Ovary (tissue), 9 donors: ENCODE results near the gene TRIP12. TPM values are rescaled to one million over a fixed set of nuclear protein-coding genes. Genes with fewer than 3 reads are reported as not detected.

Experiments
- DNase-seq, 5 donors: peaks; one replicate each; pipeline ENCODE4 v3.0.0-alpha.2; 2019 to 2020
- H3K27ac ChIP-seq, 2 donors: fragments of 200-600 bp; one replicate each; pipeline versions ENCODE4 v1.5.1 to v1.8.0; 2019 to 2022
- H3K27me3 ChIP-seq: fragments of 200-600 bp; one replicate; pipeline ENCODE4 v1.8.0; 2022
- H3K36me3 ChIP-seq: fragments of 200-600 bp; sonication (generic); one replicate; pipeline ENCODE4 v1.5.1; 2019
- H3K4me1 ChIP-seq: one replicate; pipeline ENCODE4 v1.8.1; 2013; ENCODE audit warnings: mild to moderate bottlenecking, moderate library complexity; ENCODE audit not compliant: insufficient read depth
- H3K4me3 ChIP-seq: fragments of 200-600 bp; sonication (generic); one replicate; pipeline ENCODE4 v1.5.1; 2017
- H3K9me3 ChIP-seq, 2 donors: fragments of 200-600 bp in 1 of 2; sonication (generic) in 1 of 2; one replicate each; pipeline versions ENCODE4 v1.5.1 to v1.8.1; 2013 to 2019; ENCODE audit warnings: mild to moderate bottlenecking in 1 of 2, moderate library complexity in 1 of 2
- EP300 ChIP-seq: sonication (generic); formaldehyde crosslinking; IDR thresholded peaks from one replicate; pipeline ENCODE4 v1.6.1; 2017; ENCODE audit warnings: antibody characterized with exemption
- POLR2A ChIP-seq: fragments of 450-650 bp; IDR thresholded peaks from one replicate; pipeline ENCODE4 v1.6.1; 2017; ENCODE audit warnings: antibody characterized with exemption, mild to moderate bottlenecking, moderate library complexity
- WGBS, 3 donors: extraction: QIAGEN DNeasy Blood & Tissue Kit in 1 of 3; methylation state at CpG; one replicate each; pipeline versions ENCODE4 v1.1.5 to v1.1.7; 2013 to 2017; 5-methylcytosine and 5-hydroxymethylcytosine counted together
- intact Hi-C, 4 donors: fragments of 100-400 bp; cut with DNase I; formaldehyde crosslinking; loops; one replicate each; pipeline versions ENCODE4 v1.11.0 to v1.15.1; 2022 to 2023
- polyA plus RNA-seq, 2 donors: library from polyadenylated mRNA; stranded (reverse); fragments of 200-250 nt in 1 of 2; fragments of 350-450 nt in 1 of 2; fragmentation: Illumina TruSeq in 1 of 2; extraction: RNeasy Lipid Tissue Mini Kit (QIAGEN cat#74804) in 1 of 2; gene quantifications; one replicate each; pipeline ENCODE4 v1.2.3, GENCODE V29; 2013 to 2014
- total RNA-seq, 7 donors: library from RNA; depleted of rRNA in 2 of 7; stranded (reverse); fragments of >200 nt in 2 of 7; fragmentation: NEBNext Ultra II Directional in 3 of 7; extraction: Animal tissue kit (Norgen Biotek cat#: 25700) in 3 of 7; gene quantifications; one replicate each; pipeline versions ENCODE4 v1.1.0 to v1.2.4, GENCODE V29; 2016 to 2023
- TF ChIP-seq, protein P1 (sequence below), 3 donors: fragments of 450-650 bp in 2 of 3; fragments of 200-600 bp in 1 of 3; IDR thresholded peaks; one replicate each; pipeline versions ENCODE4 v1.5.1 to v1.8.0; 2016 to 2022; ENCODE audit warnings: antibody characterized with exemption in 3 of 3, mild to moderate bottlenecking in 1 of 3
- donor health status: DM: no; HTN: no; CAD: no; lungs with moderate emphysema.
- donor health status: DM: no; HTN: no; CAD: no.
- donor health status: Bipolar disorder and iron deficiency.
- donor health status: DM: yes; HTN: yes; CAD: no.
- donor health status: DM: no; HTN: no; CAD: no.
- donor health status: DM: yes; HTN: yes; CAD: no.

Gene TRIP12
- total and polyA plus RNA-seq, 9 donors, result 30.4 to 221 (median 178) TPM

DNA sequence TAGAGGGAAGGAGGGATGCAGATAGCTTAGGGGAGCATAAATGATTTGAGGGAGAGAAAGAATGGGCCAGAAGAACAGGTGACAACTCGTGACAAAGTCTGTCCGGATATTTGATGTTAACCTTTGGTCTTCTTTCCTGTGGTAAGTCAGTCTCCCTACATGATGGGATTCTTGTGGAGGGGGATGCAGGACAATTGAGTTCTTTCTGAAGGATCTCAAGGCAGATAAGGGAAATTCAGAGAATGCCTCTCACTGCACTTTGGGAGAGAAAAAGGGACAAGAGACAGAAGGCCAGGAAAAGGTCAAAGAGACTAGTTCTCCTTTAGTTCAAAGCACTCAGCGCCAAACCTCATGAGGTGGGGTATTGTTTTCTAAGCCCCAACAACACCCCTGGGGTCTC is 34.7 kb upstream of the TRIP12 start:
- Histone ChIP-seq H3K36me3 (no peaks in the 10 kb centered on the region), H3K4me3 (no peak overlapping the region), H3K27me3 (no peaks in the 10 kb centered on the region), H3K27ac (no peak overlapping the region), H3K9me3 (no peaks in the 10 kb centered on the region), H3K4me1 (no peaks in the 10 kb centered on the region)
- intact Hi-C loops, result no loop called here
- no peak for DNase-seq
- WGBS, 3 donors, result 89 to 92% (median 91%) methylated on average over 3 of the region's 3 CpGs
- TF ChIP-seq, protein P1, sequence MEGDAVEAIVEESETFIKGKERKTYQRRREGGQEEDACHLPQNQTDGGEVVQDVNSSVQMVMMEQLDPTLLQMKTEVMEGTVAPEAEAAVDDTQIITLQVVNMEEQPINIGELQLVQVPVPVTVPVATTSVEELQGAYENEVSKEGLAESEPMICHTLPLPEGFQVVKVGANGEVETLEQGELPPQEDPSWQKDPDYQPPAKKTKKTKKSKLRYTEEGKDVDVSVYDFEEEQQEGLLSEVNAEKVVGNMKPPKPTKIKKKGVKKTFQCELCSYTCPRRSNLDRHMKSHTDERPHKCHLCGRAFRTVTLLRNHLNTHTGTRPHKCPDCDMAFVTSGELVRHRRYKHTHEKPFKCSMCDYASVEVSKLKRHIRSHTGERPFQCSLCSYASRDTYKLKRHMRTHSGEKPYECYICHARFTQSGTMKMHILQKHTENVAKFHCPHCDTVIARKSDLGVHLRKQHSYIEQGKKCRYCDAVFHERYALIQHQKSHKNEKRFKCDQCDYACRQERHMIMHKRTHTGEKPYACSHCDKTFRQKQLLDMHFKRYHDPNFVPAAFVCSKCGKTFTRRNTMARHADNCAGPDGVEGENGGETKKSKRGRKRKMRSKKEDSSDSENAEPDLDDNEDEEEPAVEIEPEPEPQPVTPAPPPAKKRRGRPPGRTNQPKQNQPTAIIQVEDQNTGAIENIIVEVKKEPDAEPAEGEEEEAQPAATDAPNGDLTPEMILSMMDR (IDR thresholded peaks at IDR 0.05), result no peak
- TF ChIP-seq POLR2A, result no peak
- no peak for TF ChIP-seq EP300

GRCh38 chr2:229955663-229956062 is 33.9 kb upstream of the TRIP12 start:
- H3K27me3 ChIP-seq, result no peaks in the 10 kb centered on the region
- no peak overlapping the region for H3K4me3 ChIP-seq
- H3K36me3 ChIP-seq, result no peaks in the 10 kb centered on the region
- H3K4me1 ChIP-seq, result no peaks in the 10 kb centered on the region
- TF ChIP-seq, protein P1 (IDR thresholded peaks at IDR 0.05), result no peak
- TF ChIP-seq EP300, result no peak
- no peak for TF ChIP-seq POLR2A
- DNase-seq, result no peak
- intact Hi-C loops, result no loop called here
- H3K9me3 ChIP-seq, result no peaks in the 10 kb centered on the region
- WGBS, 3 donors, result 97 to 99% (median 98%) methylated on average over 1 of the region's 1 CpG
- no peak overlapping the region for H3K27ac ChIP-seq

GRCh38 chr2:229952256-229952835 is 30.5 kb upstream of the TRIP12 start:
- DNase-seq, result no peak
- Histone ChIP-seq H3K4me1 (no peaks in the 10 kb centered on the region), H3K4me3 (no peak overlapping the region), H3K9me3 (no peaks in the 10 kb centered on the region), H3K27ac (no peak overlapping the region), H3K27me3 (no peaks in the 10 kb centered on the region), H3K36me3 (no peaks in the 10 kb centered on the region)
- intact Hi-C loops, result no loop called here
- WGBS, 3 donors, result 90 to 93% (median 91%) methylated on average over 6 of the region's 6 CpGs
- TF ChIP-seq, protein P1 (IDR thresholded peaks at IDR 0.05), result no peak
- TF ChIP-seq EP300 (no peak), POLR2A (no peak)

DNA sequence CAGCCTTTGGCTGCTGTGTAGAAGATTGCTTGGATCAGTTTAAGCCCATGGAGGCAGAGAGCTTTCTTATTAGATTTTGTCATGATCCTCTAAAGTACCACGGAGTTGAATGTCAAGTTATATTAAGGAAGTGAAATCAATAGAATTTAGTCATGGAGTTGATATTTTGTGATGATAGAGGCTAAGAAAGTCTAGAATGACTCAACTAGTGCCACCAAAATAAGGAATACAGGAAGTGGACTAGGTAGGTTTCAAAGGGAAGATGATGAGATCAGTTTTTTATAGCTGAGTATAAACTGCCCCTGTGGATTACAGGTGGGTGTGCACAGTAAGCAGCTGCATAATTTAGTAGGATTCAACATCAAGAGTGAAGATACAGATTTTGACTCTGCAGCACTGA is 25.7 kb upstream of the TRIP12 start:
- no peak overlapping the region for H3K27ac ChIP-seq
- no peaks in the 10 kb centered on the region for H3K9me3 ChIP-seq
- 83 to 89% (median 88%) methylated on average over 1 of the region's 1 CpG for whole genome bisulfite sequencing, 3 donors
- H3K36me3 ChIP-seq, result no peaks in the 10 kb centered on the region
- intact Hi-C loops, result no loop called here
- no peak overlapping the region for H3K4me3 ChIP-seq
- DNase-seq, result no peak
- no peaks in the 10 kb centered on the region for H3K27me3 ChIP-seq
- TF ChIP-seq, protein P1 (IDR thresholded peaks at IDR 0.05), result no peak
- TF ChIP-seq POLR2A (no peak), EP300 (no peak)
- no peaks in the 10 kb centered on the region for H3K4me1 ChIP-seq
